GM12892 (cell line): Measurements from ENCODE around the gene CCZ1B. TPM values are rescaled to one million over a fixed set of nuclear protein-coding genes. Genes with fewer than 3 reads are reported as not detected.
"Not testable (repeated sequence)": the region's sequence is repeated elsewhere in the genome, so short reads cannot be mapped to it uniquely, and the experiment has no call there.

Experiments used
- DNase-seq: peaks from one replicate; pipeline ENCODE4 v3.0.0; 2011; ENCODE audit not compliant: insufficient read length
- FAIRE-seq: peaks from 2 replicates; lab custom pipeline; 2011; peaks lifted over from hg19 to GRCh38; lab: Jason Lieb, UNC
- POLR2A ChIP-seq: IDR thresholded peaks from 2 replicates; pipeline ENCODE4 v1.6.1; 2011; ENCODE audit warnings: low read depth, low read length, control low read depth
- polyA plus RNA-seq: library from polyadenylated mRNA; unstranded; fragments of >200 nt; gene quantifications from one replicate; pipeline ENCODE4 v1.2.1, GENCODE V29; 2012; ENCODE audit warnings: missing spikeins, inconsistent platforms; ENCODE audit not compliant: missing spikeins

The CCZ1B gene
- 34.2 TPM for polyA plus RNA-seq

DNA sequence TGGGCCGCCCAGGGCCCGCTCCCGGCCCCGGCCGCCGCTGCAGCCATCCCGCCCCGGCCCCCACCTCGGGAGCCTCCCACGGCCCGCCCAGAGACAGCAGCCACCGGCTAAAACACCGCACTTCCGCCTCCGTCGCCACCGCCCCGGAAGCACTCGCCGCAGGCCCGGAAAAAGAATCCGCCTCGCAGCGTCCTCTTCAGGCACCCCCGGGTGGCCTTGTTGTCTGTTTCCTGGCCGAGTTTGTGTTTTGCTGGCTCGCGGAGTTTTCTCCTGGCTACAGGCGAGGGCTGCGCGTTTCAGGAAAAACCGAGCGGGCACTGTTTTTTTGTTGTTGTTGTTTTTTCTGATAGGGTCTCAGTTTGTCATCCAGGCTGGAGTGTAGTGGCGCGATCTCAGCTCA lies at the start of gene CCZ1B:
Gene CCZ1B (minus strand): TSS at position 125 of the 400 bp plus-strand sequence. CDS start 78 bp downstream, at position 47.
- TF ChIP-seq POLR2A, result peak; percentile 47; the same call in 1 of the 2 replicates
- FAIRE-seq, result peak; percentile 78
- DNase-seq, result not testable (repeated sequence)

DNA sequence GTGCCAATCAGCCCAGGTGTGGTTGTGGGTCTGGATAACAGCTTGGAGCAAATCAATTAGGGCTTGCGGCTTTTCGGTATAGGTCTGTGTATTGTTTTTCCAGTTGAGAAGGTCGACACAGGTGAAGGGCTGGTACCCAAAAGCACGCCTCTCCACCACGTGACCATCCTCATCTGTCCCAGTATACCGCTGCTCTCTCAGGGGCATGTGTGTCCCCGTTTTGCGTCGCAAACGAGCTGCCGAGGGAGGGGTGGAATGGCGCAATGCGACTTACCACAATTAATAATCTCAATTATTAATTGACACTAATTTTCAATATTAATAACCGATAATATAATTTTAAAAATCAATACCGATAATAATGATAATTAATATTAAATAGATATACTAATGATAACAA lies 48.9 kb upstream of the CCZ1B start:
- DNase-seq, FAIRE-seq: not testable (repeated sequence)

- not testable (repeated sequence) for FAIRE-seq
These were observed 46.3 kb upstream of the CCZ1B start for GRCh38 chr7:6872246-6872945.

DNA sequence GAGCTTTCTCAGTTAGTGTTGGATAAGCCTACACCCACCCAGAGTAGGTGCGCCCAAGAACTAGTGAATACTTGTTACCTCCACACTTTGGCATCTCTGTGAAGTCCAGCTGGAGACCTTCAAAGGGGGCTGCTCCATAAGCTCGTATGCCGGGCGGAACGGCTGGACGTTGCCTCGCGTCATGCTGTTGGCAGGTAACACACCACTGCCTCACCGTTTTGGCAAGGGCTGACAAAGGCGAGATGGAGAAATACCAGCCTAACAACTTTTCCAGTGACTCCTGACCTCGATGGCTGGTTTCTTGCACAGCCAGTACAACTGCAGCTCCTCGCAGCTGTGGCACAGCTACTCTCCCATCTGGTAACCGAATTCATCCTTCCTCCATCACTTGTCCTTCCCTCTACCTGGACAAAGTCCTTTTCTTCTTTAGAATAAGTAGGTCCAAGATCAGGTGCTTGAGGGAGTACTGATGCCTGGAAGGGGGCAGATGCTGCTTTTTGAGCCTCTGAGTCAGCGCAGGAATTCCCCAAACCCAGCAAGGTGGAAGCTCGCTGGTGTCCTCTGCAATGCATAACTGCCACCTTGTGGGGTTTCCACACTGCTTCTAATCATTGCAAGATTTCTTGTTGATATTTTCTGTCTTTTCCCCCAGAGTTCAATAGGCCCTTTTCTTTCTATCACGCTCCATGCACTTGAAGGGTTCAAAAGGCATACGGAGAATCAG lies 45.5 kb upstream of the CCZ1B start:
- DNase-seq, FAIRE-seq: not testable (repeated sequence)

More at GRCh38 chr7:6872246-6872945, 46.3 kb upstream of the CCZ1B start:
- DNase-seq, result not testable (repeated sequence)

DNA sequence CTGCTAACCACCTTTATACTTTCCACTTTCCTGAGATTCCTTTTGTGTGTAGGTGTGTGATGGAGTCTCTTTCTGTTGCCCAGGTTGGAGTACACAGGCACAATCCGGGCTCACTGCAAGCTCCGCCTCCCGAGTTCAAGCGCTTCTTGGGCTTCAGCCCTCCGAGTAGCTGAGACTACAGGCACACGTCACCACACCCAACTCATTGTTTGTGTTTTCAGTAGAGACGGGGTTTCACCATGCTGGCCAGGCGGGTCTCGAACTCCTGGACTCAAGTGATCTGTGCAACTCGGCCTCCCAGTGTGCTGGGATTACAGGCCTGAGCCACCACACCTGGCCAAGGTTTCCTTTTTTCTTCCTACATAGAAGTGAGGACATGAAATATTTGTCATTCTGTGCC lies 38.7 kb upstream of the CCZ1B start:
- not testable (repeated sequence) for DNase-seq, FAIRE-seq

- not testable (repeated sequence) for DNase-seq, FAIRE-seq
These were observed 38.1 kb upstream of the CCZ1B start for GRCh38 chr7:6864188-6864587.

GRCh38 chr7:6862876-6863275 lies 36.8 kb upstream of the CCZ1B start:
- DNase-seq, FAIRE-seq: not testable (repeated sequence)

- peak; percentile 46 for DNase-seq
- peak; percentile 83 for FAIRE-seq
These were observed 31.7 kb upstream of the CCZ1B start for GRCh38 chr7:6857721-6858314.

- not testable (repeated sequence) for FAIRE-seq, DNase-seq
These were observed 29.6 kb upstream of the CCZ1B start for GRCh38 chr7:6855563-6856131.

DNA sequence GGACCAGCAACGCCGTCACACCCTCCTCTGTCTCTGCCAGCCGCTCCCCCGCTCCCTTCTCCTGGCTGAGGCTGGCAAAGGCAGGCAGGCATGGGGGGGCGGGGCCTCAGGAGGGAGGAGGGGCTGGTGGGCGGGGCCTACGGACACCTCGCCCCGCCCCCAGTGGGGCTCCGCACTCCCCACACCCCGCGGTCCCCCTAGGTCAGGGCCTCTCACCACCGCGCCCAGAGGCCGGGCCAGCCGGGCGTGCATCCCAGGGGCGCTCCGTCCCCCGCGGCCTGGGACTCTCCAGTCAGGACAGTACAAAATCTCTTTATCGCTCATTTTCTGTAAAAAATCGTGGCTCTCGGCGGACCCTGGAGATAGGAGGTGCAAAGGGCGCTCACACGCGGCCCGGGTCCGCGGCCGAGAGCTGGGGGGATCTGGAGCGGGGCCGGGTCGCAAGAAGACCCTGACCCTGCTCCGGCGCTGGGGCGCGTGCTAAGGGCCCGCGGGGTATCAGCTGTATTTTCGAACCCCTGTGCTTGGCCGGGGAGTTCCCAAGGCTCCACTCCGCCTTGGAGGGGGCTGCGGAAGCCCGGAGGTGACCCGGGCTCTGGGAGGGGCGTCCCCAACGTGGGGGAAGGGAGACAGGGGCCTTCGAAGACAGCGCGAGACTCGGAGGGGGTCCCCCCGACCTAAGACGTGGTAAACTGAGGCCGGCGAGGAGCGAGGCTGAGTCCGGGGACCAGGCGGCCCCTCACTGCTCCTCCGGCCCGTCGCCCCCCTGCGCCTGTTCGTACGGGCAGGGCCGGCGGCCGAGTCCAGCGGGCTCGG lies 28.9 kb upstream of the CCZ1B start:
- not testable (repeated sequence) for DNase-seq, FAIRE-seq

DNA sequence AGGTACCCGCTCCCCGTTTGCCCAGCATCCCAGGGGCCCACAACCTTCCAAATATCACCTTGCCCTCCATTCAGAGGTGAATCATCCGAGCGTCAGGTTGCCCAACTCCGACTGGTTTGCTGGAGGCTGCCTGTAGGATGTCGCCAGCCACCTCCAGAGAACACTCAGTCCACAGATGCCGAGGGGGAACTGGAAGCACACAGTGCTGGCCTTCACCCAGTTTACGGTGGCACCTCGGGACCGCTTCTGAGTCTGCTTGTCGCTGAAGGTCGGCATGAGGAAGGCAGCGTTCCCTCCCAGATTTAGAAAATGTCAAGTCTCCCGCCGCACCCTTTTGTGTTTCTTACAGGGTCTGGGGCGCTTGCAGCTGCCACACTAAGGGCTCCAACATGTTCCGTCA lies 27.6 kb upstream of the CCZ1B start:
- not testable (repeated sequence) for FAIRE-seq, DNase-seq

DNA sequence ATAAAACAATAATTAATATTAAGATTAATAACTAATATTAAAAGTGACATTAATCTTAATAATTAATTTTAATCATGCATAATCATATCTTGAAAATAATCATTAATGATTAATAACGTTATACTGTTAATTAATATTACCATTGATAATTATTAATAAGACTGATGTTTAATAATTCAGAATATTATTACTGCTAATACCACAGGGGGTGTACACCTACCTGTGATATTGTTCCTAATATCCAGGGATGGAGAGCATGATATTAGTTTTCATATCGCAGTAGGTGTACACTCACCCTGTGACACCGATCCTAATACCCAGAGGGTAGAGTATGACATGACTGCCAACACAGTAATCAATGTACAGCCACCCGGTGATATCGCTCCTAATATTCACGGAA lies 23.1 kb upstream of the CCZ1B start:
- not testable (repeated sequence) for FAIRE-seq, DNase-seq

- not testable (repeated sequence) for FAIRE-seq
These were observed 21.7 kb upstream of the CCZ1B start for GRCh38 chr7:6847751-6848150.

DNA sequence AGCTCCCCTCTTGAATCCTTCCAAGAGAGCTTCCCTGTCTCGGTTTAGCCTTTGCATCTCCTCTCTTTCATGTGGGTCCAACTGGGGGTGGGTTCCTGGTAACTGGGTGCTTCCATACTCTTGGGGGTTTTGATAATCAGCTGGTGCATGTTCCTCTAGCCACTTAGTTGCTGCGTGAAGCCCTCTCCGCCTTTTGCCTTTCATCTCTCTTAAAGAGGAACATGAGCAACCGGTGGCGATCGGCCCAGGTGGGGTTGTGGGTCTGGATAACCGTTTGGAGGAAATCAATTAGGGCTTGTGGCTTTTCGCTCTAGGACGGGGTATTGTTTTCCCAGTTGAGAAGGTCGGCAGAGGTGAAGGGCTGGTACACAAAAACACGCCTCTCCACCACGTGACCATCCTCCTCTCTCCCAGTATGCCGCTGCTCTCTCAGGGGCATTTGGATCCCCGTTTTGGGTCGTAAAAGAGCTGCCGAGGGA lies 19.9 kb upstream of the CCZ1B start:
- FAIRE-seq, result not testable (repeated sequence)

More at GRCh38 chr7:6847751-6848150, 21.7 kb upstream of the CCZ1B start:
- not testable (repeated sequence) for DNase-seq

GRCh38 chr7:6843654-6844053 lies 17.6 kb upstream of the CCZ1B start:
- not testable (repeated sequence) for DNase-seq, FAIRE-seq

More for the DNA sequence above, 19.9 kb upstream of the CCZ1B start:
- DNase-seq, result not testable (repeated sequence)

DNA sequence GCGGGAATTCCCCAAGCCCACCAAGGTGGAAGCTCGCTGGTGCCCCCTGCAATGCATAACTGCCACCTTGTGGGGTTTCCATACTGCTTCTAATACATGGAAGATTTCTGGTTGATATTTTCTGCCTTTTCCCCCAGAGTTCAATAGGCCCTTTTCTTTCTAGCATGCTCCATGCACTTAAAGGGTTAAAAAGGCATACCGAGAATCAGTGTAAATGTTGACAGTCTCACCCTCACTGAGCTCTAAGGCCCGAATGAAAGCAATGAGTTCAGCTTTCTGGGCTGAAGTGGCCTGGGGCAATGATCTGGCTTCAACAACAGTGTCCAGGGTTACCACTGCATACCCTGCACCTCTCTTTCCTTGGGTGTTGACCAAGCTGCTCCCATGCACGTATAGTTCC lies 17.0 kb upstream of the CCZ1B start:
- not testable (repeated sequence) for DNase-seq, FAIRE-seq

DNA sequence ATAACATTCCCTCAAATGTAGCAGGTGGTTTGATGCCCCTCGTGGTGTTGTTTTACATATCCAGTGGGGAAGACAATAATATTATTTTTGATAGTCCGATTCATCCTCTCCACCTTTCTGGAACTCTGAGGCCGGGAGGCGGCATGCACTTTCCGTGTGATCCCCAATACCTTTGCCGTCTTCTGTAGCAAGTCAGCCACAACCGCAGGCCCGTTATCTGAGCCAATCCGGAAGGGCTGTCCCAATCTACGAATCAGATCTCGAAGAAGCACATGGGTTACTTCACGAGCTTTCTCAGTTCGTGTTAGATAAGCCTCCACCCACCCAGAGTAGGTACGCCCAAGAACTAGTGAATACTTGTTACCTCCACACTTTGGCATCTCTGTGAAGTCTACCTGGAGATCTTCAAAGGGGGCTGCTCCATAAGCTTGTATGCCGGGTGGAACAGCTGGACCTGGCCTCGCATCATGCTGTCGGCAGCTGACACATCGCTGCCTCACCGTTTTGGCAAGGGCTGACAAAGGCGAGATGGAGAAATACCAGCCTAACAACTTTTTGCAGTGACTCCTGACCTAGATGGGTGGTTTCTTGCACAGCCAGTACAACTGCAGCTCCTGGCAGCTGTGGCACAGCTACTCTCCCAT lies 16.3 kb upstream of the CCZ1B start:
- not testable (repeated sequence) for DNase-seq, FAIRE-seq

DNA sequence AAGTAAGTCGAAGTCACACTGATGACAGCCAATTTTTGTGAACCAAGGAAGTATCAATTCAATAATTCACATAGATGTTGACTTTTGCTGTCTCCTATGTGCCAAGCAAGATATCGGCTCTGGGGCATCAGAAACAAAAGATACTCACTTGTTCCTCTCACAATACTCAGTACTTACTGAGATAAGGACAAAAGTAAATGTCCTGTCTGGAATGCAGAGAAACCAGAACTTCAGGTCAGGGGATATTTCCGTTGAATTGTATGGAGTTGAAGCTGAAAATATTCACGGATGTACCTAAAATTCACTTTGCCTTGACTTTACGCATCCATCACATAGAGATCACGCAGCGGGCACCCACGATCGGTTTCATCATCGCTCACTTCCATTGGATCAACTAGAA lies 11.0 kb upstream of the CCZ1B start:
- not testable (repeated sequence) for FAIRE-seq, DNase-seq
